ENCODE data around the gene IER5L. TPM values are rescaled to one million over a fixed set of nuclear protein-coding genes. Genes with fewer than 3 reads are reported as not detected.

Gene IER5L
- total and polyA plus RNA-seq, 9 of the 15 experiments (the other 6 are each of a cell fraction or from before 2014, with no cell fraction given), result 0.14 to 11.9 (median 0.52) TPM

GRCh38 chr9:129174102-129174723 is 3.8 kb downstream of the IER5L start (continued):
- 0 out of 2 replicates have a peak, but pooled peaks have one; percentile 7 for TF ChIP-seq MGA (IDR thresholded peaks at IDR 0.05)
- TF ChIP-seq CEBPZ (IDR thresholded peaks at IDR 0.05; ENCODE audit: borderline replicate concordance, low read depth, low read length), result no peak
- TF ChIP-seq E2F3 (CRISPR knock-in tag; IDR thresholded peaks at IDR 0.05), result no peak
- TF ChIP-seq STAT6 (CRISPR knock-in tag; IDR thresholded peaks at IDR 0.05), result no peak
- no peak for TF ChIP-seq ZNF41 (CRISPR knock-in tag; conservative IDR thresholded peaks at IDR 0.05)

Data from K562 (cell line).